AG10803 (cell line): Measurements from ENCODE around the gene AZIN2.
"Not testable (repeated sequence)": the region's sequence is repeated elsewhere in the genome, so short reads cannot be mapped to it uniquely, and the experiment has no call there.

ENCODE experiments used
- DNase-seq: peaks from one replicate; pipeline ENCODE4 v3.0.0; 2010; ENCODE audit warnings: low read depth
- H3K4me3 ChIP-seq: 2 replicates; pipeline ENCODE4 v1.5.1; 2011; ENCODE audit warnings: mild to moderate bottlenecking, low read length, control low read depth
- CTCF ChIP-seq: conservative IDR thresholded peaks from 2 replicates; pipeline ENCODE4 v1.5.1; 2011; ENCODE audit warnings: mild to moderate bottlenecking, low read length, control low read depth, inconsistent platforms

The AZIN2 gene

GRCh38 chr1:33041026-33041425 lies 39.9 kb upstream of the AZIN2 start:
- no peak for DNase-seq
- TF ChIP-seq CTCF: no peak
- no peak overlapping the region for H3K4me3 ChIP-seq

GRCh38 chr1:33042831-33043230 lies 38.1 kb upstream of the AZIN2 start:
- no peak for TF ChIP-seq CTCF
- no peak overlapping the region for H3K4me3 ChIP-seq
- DNase-seq: no peak

- no peak for DNase-seq
- no peak overlapping the region for H3K4me3 ChIP-seq
- no peak for TF ChIP-seq CTCF
These were observed 37.5 kb upstream of the AZIN2 start for GRCh38 chr1:33043267-33044092.

GRCh38 chr1:33045246-33045645 lies 35.7 kb upstream of the AZIN2 start:
- DNase-seq: no peak
- no peak for TF ChIP-seq CTCF
- no peak overlapping the region for H3K4me3 ChIP-seq

- TF ChIP-seq CTCF: no peak
- no peak for DNase-seq
- H3K4me3 ChIP-seq: no peak overlapping the region
These were observed 35.1 kb upstream of the AZIN2 start for GRCh38 chr1:33045814-33046213.

- H3K4me3 ChIP-seq, DNase-seq: not testable (repeated sequence)
These were observed 34.7 kb upstream of the AZIN2 start for GRCh38 chr1:33046234-33046633.

- H3K4me3 ChIP-seq: no peak overlapping the region
- no peak for DNase-seq
- TF ChIP-seq CTCF: no peak
These were observed 33.7 kb upstream of the AZIN2 start for GRCh38 chr1:33047290-33047689.
